ENCODE measurements around the gene FMN1. TPM values are rescaled to one million over a fixed set of nuclear protein-coding genes. Genes with fewer than 3 reads are reported as not detected.

Gene FMN1, protein sequence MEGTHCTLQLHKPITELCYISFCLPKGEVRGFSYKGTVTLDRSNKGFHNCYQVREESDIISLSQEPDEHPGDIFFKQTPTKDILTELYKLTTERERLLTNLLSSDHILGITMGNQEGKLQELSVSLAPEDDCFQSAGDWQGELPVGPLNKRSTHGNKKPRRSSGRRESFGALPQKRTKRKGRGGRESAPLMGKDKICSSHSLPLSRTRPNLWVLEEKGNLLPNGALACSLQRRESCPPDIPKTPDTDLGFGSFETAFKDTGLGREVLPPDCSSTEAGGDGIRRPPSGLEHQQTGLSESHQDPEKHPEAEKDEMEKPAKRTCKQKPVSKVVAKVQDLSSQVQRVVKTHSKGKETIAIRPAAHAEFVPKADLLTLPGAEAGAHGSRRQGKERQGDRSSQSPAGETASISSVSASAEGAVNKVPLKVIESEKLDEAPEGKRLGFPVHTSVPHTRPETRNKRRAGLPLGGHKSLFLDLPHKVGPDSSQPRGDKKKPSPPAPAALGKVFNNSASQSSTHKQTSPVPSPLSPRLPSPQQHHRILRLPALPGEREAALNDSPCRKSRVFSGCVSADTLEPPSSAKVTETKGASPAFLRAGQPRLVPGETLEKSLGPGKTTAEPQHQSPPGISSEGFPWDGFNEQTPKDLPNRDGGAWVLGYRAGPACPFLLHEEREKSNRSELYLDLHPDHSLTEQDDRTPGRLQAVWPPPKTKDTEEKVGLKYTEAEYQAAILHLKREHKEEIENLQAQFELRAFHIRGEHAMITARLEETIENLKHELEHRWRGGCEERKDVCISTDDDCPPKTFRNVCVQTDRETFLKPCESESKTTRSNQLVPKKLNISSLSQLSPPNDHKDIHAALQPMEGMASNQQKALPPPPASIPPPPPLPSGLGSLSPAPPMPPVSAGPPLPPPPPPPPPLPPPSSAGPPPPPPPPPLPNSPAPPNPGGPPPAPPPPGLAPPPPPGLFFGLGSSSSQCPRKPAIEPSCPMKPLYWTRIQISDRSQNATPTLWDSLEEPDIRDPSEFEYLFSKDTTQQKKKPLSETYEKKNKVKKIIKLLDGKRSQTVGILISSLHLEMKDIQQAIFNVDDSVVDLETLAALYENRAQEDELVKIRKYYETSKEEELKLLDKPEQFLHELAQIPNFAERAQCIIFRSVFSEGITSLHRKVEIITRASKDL (N-terminal part only)
- 0.02 TPM in 1 of 2 replicates, not detected in the other for total RNA-seq

DNA sequence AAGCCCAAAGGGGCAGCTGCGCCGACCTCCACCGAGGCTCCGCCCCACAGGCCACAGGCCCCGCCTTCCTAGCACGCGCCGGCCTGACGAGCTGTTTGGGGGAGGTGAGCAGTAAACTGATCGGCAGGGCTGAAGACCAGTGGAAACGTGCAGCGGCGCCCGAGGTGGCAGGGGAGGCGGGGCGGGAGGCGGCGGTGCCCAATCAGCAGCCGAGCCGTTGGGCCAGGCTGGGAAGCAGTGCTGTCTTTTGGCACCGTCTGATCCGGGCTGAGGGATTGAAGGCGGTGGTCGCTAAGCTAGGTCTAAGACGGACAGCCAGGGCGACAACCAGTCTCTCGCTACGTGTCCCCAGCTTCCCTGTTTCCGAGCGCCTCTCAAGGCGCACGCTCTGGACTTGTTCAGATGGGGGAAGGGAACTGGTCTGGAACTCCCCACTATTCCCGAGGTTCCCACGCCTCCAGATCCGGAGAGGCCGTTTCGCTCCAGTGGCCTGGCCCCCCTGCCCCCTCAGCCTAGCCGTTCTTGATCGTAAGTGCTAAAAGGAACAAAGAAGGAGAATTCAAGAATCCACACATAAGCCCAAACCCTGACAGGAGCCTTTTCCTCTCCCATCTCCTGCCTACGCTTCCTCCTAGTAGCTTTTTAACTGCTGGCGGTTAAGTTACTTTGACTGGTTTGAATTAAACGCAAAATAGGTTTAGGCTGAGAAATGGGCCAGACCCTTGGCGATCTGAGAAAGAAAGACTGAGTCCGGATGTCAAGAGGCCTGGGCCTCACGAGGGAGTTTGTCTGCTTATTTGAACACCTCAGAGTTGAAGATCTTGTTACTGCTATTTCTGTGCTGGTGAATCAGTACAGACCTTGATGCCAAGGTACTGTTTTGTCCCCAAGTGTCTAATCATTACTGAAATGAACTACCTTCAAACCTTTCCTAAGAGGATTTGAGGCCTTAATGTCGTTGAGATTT, at the start of gene FMN1:
Gene FMN1 (minus strand): TSS at position 11 of the 967 bp plus-strand sequence. CDS start 39,800 bp downstream, outside the sequence.
- H3K36me3 Mint-ChIP-seq (ENCODE audit: low read depth): no peaks in the 10 kb centered on the region
- peak within 1 kb of the TSS; percentile 60 for H3K27ac Mint-ChIP-seq
- H3K4me1 Mint-ChIP-seq: peaks cover 20% of the 10 kb centered on the region
- H3K9me3 Mint-ChIP-seq: no peaks in the 10 kb centered on the region
- peak; percentile 97 for DNase-seq
- H3K4me3 Mint-ChIP-seq: peak within 1 kb of the TSS; percentile 80
- intact Hi-C loops (cut with micrococcal nuclease): loop anchor here (10.0 kb wide), 1 partner anchor 470 kb away; no protein-coding TSS in a partner anchor
- peaks cover 46% of the 10 kb centered on the region for H3K27me3 Mint-ChIP-seq

DNA sequence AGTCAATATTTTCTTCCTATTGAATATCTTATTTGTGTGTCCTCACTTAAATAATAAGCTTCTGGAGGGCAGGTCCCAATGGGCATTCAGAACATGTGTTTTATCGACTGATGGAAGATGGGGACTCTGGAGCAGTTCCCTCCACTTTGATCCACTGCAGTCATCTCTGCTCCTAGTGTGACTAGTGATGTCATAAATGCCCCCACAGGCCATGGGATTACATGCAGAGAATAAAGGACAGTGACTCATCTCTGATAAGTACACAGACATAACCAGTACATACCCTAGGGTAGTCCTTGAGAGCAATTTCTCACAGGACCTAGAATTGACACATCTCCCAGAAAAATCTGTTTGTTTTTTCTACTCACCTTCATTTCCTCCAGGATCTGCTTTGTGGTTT, 49.4 kb upstream of the FMN1 start:
- intact Hi-C loops (cut with micrococcal nuclease): no loop called here

DNA sequence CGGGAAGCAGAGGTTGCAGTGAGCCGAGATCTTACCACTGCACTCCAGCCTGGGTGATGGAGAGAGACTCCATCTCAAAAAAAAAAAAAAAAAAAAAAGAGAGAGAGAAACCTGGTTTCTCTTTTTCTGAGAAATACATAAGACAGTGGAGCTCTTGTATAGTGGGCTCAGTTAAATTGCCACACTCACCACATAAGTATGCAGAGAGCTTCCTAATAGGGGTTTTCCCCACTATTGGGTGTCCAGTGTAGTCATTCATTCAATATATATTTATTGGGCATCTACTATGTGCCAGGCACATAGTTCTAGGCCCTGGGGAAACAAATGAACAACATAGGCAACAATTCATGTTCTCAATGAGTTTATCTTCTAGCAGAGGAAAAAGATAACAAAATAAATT, 48.9 kb upstream of the FMN1 start:
- intact Hi-C loops (cut with micrococcal nuclease): no loop called here

More for the DNA sequence above, 49.4 kb upstream of the FMN1 start:
- Mint-ChIP-seq H3K27me3 (peaks cover 7% of the 10 kb centered on the region), H3K36me3 (ENCODE audit: low read depth) (no peaks in the 10 kb centered on the region), H3K27ac (no peak overlapping the region), H3K9me3 (no peaks in the 10 kb centered on the region), H3K4me1 (no peaks in the 10 kb centered on the region), H3K4me3 (no peak overlapping the region)
- DNase-seq: no peak

DNA sequence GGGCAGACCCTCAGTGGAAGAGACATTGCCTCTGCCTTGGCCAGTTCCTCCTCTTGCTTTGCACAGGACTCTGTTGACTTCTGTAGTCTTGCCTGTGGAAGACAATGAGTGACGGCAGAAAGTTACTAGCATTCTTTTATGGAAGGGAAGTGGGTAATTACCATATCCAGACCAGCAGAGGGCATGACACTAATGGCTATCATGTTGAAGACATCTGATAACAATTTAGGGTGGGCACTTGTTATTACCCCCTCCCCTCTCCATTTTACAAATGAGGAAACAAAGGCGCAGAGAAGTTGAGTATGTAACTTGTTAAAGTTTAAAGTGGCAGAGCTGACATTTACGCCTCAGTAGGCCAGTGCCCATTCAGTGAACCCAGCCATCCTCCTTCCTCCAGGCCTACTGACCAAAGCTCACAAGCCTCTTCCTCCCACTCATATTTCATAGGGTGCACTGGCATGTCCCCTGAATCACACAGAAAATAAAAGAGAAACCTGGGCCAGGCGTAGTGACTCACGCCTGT, 48.2 kb upstream of the FMN1 start:
- intact Hi-C loops (cut with micrococcal nuclease): no loop called here
- H3K27ac Mint-ChIP-seq: no peak overlapping the region
- no peaks in the 10 kb centered on the region for H3K36me3 Mint-ChIP-seq (ENCODE audit: low read depth)

More for the DNA sequence above, 48.9 kb upstream of the FMN1 start:
- Mint-ChIP-seq H3K36me3 (ENCODE audit: low read depth) (no peaks in the 10 kb centered on the region), H3K27ac (no peak overlapping the region), H3K4me1 (no peaks in the 10 kb centered on the region), H3K4me3 (no peak overlapping the region), H3K9me3 (no peaks in the 10 kb centered on the region), H3K27me3 (peaks cover 7% of the 10 kb centered on the region)
- no peak for DNase-seq

DNA sequence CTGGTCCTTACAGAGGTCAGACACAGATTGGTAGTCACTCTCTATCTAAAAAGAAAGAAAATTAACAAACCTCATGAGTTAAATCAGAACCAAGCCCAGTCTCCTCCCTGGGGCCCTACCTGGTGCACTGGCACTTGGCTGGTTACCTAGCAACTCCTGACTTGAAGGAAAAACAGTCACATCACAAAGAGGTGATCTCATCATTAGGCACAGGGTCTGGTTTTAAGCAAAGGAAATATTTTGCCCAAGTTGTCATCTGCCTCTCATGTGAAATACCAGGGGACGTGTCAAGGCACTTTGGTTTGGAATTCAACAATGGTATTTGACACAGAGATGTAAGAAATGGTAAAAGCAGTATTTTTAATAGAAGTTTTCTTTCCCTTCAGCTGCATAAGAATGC, 47.7 kb upstream of the FMN1 start:
- Mint-ChIP-seq H3K27me3 (peaks cover 7% of the 10 kb centered on the region), H3K27ac (no peak overlapping the region), H3K36me3 (ENCODE audit: low read depth) (no peaks in the 10 kb centered on the region), H3K9me3 (no peaks in the 10 kb centered on the region), H3K4me3 (no peak overlapping the region), H3K4me1 (no peaks in the 10 kb centered on the region)
- intact Hi-C loops (cut with micrococcal nuclease): no loop called here
- DNase-seq: no peak

More for the DNA sequence above, 48.2 kb upstream of the FMN1 start:
- Mint-ChIP-seq H3K4me3 (no peak overlapping the region), H3K4me1 (no peaks in the 10 kb centered on the region), H3K9me3 (no peaks in the 10 kb centered on the region), H3K27me3 (peaks cover 7% of the 10 kb centered on the region)
- DNase-seq: no peak

DNA sequence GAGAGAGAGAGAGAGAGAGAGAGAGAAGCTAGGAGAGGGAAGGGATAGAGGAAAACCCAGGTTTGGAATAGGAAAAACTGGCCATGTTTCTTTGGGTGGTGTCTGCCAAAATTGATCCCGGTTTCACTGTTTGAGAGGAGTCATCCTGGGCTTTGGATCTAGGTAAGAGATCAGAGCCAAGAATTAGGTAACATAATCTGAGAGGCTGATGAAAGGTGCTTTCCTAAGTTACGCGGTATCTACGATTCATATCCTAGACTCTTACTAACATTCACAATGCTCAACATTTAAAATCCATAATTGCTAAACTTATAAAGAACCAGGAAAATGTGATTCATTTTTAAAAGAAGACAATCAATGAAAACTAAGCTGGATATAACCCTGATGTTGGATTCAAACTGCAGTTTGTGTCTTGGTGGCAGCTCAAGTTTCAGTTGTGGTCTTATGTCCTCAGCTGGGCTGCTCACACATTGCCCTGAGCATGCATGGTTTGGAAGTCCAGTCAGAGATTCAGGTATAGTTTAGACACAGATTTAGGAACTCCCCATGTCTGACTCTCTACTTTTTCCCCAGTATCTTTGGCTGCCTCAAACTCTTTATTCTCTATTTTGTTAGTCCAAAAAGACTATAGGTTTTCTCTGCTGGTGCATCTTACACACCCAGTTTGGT, 42.5 kb upstream of the FMN1 start:
- Mint-ChIP-seq H3K27me3 (peaks cover 10% of the 10 kb centered on the region), H3K9me3 (no peaks in the 10 kb centered on the region), H3K4me1 (no peaks in the 10 kb centered on the region), H3K36me3 (ENCODE audit: low read depth) (no peaks in the 10 kb centered on the region), H3K27ac (no peak overlapping the region), H3K4me3 (no peak overlapping the region)
- intact Hi-C loops (cut with micrococcal nuclease): loop anchor here (10.0 kb wide), 1 partner anchor 468 kb away; no protein-coding TSS in a partner anchor
- no peak for DNase-seq

DNA sequence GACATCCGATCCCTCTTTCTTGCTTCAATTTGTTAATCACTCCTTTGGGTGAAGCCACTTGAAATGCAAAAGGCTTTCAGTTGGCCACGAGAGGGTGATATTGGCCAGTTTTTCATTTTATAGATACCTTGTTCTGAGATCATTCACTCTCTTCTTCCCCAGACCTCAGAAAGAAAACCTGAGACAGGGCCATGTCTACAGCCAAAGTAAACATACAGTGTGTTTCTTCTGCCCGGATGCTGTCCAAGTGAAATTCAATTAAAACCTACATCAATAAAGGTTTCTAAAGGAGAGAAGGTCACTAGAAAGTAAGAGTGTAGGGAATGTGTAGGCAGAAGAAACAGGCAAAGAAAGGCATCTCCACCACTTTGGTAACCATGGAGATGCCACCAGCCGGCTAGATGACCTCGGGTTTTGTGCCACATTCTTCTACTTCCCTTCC, 39.5 kb upstream of the FMN1 start:
- no peaks in the 10 kb centered on the region for H3K9me3 Mint-ChIP-seq
- no peaks in the 10 kb centered on the region for H3K4me1 Mint-ChIP-seq
- H3K27me3 Mint-ChIP-seq: peaks cover 12% of the 10 kb centered on the region
- no peak overlapping the region for H3K4me3 Mint-ChIP-seq
- H3K27ac Mint-ChIP-seq: no peak overlapping the region
- intact Hi-C loops (cut with micrococcal nuclease): loop anchor here (10.0 kb wide), 1 partner anchor 471 kb away; no protein-coding TSS in a partner anchor
- H3K36me3 Mint-ChIP-seq (ENCODE audit: low read depth): no peaks in the 10 kb centered on the region
- no peak for DNase-seq

DNA sequence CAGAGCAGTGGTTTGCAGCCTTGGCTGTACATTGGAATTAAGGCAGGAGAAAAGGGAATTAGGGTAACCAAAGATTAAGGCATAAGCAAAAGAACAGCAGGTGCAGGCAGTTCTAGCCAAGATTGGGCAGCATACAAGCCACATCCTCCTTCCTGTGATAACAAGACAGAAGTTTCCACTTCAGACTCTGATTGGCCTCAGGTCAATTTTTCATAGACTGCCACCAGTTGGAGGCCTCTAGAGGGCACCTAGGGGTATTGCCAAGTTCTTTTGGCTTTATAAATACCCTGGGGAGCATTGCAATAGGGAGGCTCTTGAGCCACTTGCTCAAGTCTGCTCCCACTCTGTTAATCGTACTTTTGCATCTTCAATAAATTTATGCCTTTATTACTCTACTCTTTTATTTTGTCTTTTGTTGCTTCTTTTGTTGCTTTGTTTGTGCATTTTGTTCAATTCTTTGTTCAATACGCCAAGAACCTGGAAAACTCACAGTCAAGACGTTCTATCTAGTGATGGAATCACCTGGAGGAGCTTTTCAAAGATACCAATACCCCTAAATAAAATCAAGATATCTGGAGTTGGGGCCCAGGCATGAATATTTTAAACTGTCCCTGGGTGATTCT, 32.2 kb upstream of the FMN1 start:
- DNase-seq: peak; percentile 78
- Mint-ChIP-seq H3K27me3 (peaks cover 5% of the 10 kb centered on the region), H3K27ac (no peak overlapping the region), H3K36me3 (ENCODE audit: low read depth) (no peaks in the 10 kb centered on the region), H3K9me3 (no peaks in the 10 kb centered on the region), H3K4me3 (no peak overlapping the region), H3K4me1 (no peaks in the 10 kb centered on the region)
- intact Hi-C loops (cut with micrococcal nuclease): no loop called here

DNA sequence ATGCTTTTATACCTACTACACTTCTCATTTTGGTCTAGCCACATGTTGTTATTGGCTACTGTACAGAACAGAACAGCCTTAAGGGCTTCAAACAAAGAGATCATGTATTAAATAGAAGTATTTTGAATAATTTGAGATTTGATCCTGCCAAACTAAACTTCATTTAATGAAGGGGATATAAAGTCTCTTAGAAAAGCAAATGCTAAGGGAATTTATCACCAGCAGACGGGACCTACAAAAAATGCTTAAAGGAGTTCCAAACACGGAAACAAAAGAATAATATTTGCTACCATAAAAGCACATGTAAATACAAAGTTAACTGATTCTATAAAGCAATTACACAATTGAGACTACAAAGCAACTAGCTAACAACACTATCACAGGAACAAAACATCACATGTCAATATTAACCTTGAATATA, 23.6 kb upstream of the FMN1 start:
- H3K9me3 Mint-ChIP-seq: no peaks in the 10 kb centered on the region

DNA sequence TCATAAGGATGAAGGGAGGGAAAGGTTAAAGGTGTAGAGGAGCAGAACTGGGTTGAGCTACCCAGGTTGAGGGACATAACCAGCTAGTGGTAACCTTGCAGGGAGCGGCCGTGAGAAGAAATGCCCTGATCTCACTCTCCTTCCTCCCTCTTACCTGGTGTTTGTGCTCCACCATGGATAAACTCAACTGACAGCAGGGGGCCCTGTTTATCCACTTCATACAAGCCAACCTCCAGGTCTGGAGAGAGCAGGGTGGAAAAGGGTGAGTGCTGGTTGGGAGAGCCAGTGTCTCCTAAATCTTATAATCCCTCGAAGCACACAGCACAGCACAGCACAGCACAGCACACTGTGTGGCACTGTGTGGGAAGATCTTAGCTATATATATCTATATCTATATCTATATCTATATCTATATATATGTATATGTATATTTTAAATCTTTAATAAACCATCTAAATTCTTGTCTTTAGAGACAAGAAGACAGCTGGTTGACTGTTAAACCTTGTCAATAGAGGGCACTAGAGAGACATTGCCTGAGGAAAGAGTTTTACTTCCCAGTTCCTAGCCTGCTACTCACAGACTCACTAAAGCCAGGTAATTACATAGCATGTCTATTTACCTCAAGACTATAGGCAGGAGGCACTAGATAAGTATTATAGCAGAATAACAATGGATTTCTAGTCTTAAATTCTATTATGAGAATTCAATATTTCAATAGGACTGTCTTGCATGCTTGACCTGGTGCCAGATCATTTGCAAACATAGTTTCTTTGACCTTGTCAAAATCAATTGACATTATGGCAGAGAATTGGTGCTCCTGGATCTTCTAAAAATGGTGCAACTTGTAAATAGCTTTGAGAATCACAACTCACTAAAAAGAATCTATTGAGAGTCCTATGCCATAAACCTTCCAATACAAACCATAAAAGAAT, 21.7 kb upstream of the FMN1 start:
- Mint-ChIP-seq H3K27ac (no peak overlapping the region), H3K36me3 (ENCODE audit: low read depth) (no peaks in the 10 kb centered on the region), H3K9me3 (no peaks in the 10 kb centered on the region), H3K4me1 (no peaks in the 10 kb centered on the region), H3K4me3 (no peak overlapping the region), H3K27me3 (peaks cover 3% of the 10 kb centered on the region)
- intact Hi-C loops (cut with micrococcal nuclease): loop anchor here (10.0 kb wide), 1 partner anchor 71 kb away; no protein-coding TSS in a partner anchor
- DNase-seq: no peak

More for the DNA sequence above, 23.6 kb upstream of the FMN1 start:
- no peak for DNase-seq
- H3K4me1 Mint-ChIP-seq: no peaks in the 10 kb centered on the region
- no peaks in the 10 kb centered on the region for H3K36me3 Mint-ChIP-seq (ENCODE audit: low read depth)
- intact Hi-C loops (cut with micrococcal nuclease): loop anchor here (10.0 kb wide), 1 partner anchor 73 kb away; no protein-coding TSS in a partner anchor
- no peak overlapping the region for H3K4me3 Mint-ChIP-seq
- H3K27ac Mint-ChIP-seq: no peak overlapping the region
- H3K27me3 Mint-ChIP-seq: peaks cover 3% of the 10 kb centered on the region

Data from activated CD4-positive, alpha-beta T cell treated with anti-CD3 and anti-CD28 coated beads, Interleukin-2, amount 10 ng/mL, durations not matched to agents 24 days and 14 days (primary cell).